HepG2 (cell line): ENCODE data around the gene C18orf63. TPM values are rescaled to one million over a fixed set of nuclear protein-coding genes. Genes with fewer than 3 reads are reported as not detected.

Experiments
- ATM ChIP-seq: fragments of 450-650 bp; IDR thresholded peaks from 2 replicates; pipeline ENCODE4 v1.7.1; 2017; ENCODE audit warnings: mild to moderate bottlenecking, borderline replicate concordance
- BATF2 ChIP-seq: sonication (generic); formaldehyde crosslinking; IDR thresholded peaks from 2 replicates; pipeline ENCODE4 v1.8.0; 2022; ENCODE audit warnings: mild to moderate bottlenecking, missing genetic modification reagents, moderate library complexity
- BRD4 ChIP-seq: sonication (generic); formaldehyde crosslinking; IDR thresholded peaks from 2 replicates; pipeline ENCODE4 v1.4.0; 2020; ENCODE audit warnings: missing genetic modification reagents
- CAMTA2 ChIP-seq: sonication (generic); formaldehyde crosslinking; IDR thresholded peaks from 2 replicates; pipeline ENCODE4 v1.4.0; 2020; ENCODE audit warnings: mild to moderate bottlenecking, missing genetic modification reagents, borderline replicate concordance
- GATAD1 ChIP-seq: IDR thresholded peaks from 2 replicates; pipeline ENCODE4 v1.6.1; 2016; ENCODE audit warnings: missing genetic modification reagents, missing compliant biosample characterization
- JUN ChIP-seq: sonication (generic); formaldehyde crosslinking; IDR thresholded peaks from 2 replicates; pipeline ENCODE4 v1.4.0; 2020; ENCODE audit warnings: mild to moderate bottlenecking, missing genetic modification reagents
- KMT2A ChIP-seq: sonication (generic); formaldehyde crosslinking; IDR thresholded peaks from 2 replicates; pipeline ENCODE4 v1.4.0; 2020; ENCODE audit warnings: missing genetic modification reagents
- MYC ChIP-seq: sonication (generic); formaldehyde crosslinking; IDR thresholded peaks from 2 replicates; pipeline ENCODE4 v1.9.0; 2021; ENCODE audit warnings: missing genetic modification reagents, borderline replicate concordance
- NFE2L1 ChIP-seq: sonication (generic); formaldehyde crosslinking; IDR thresholded peaks from 2 replicates; pipeline ENCODE4 v1.4.0; 2020; ENCODE audit warnings: missing genetic modification reagents, mild to moderate bottlenecking, borderline replicate concordance
- NONO ChIP-seq, 2 experiments: fragments of 450-650 bp in 1 of 2; sonication (generic) in 1 of 2; formaldehyde crosslinking in 1 of 2; IDR thresholded peaks in 1 of 2; conservative IDR thresholded peaks in 1 of 2; 2 replicates each; pipeline versions ENCODE4 v1.6.1 to v1.8.0; 2017 to 2022; ENCODE audit warnings: mild to moderate bottlenecking in 1 of 2, missing genetic modification reagents in 1 of 2, moderate library complexity in 1 of 2
- NRL ChIP-seq: sonication (generic); formaldehyde crosslinking; IDR thresholded peaks from 2 replicates; pipeline ENCODE4 v1.5.0; 2020; ENCODE audit warnings: missing genetic modification reagents, mild to moderate bottlenecking, moderate library complexity, borderline replicate concordance
- POLR2A ChIP-seq, 2 experiments: IDR thresholded peaks; 2 replicates each; pipeline ENCODE4 v1.6.1; 2011; ENCODE audit warnings: low read depth in 2 of 2, low read length in 2 of 2, mild to moderate bottlenecking in 1 of 2, moderate library complexity in 1 of 2; ENCODE audit not compliant: insufficient read depth in 1 of 2
- PREB ChIP-seq: sonication (generic); formaldehyde crosslinking; IDR thresholded peaks from 2 replicates; pipeline ENCODE4 v1.4.0; 2020; ENCODE audit warnings: missing genetic modification reagents
- RERE ChIP-seq: IDR thresholded peaks from 2 replicates; pipeline ENCODE4 v1.6.1; 2016; ENCODE audit warnings: low read depth, missing genetic modification reagents, missing compliant biosample characterization
- RFX1 ChIP-seq: fragments of 450-650 bp; IDR thresholded peaks from 2 replicates; pipeline ENCODE4 v1.6.1; 2017
- TCF7L2 ChIP-seq: IDR thresholded peaks from 2 replicates; pipeline ENCODE4 v1.6.1; 2011; ENCODE audit warnings: mild to moderate bottlenecking, low read depth, low read length, moderate library complexity
- ZBTB21 ChIP-seq: sonication (generic); formaldehyde crosslinking; IDR thresholded peaks from 2 replicates; pipeline ENCODE4 v1.4.0; 2020; ENCODE audit warnings: missing genetic modification reagents
- ZBTB46 ChIP-seq: sonication (generic); formaldehyde crosslinking; IDR thresholded peaks from 2 replicates; pipeline ENCODE4 v1.4.0; 2020; ENCODE audit warnings: mild to moderate bottlenecking, missing genetic modification reagents, borderline replicate concordance
- ZNF253 ChIP-seq: sonication (generic); formaldehyde crosslinking; IDR thresholded peaks from 2 replicates; pipeline ENCODE4 v1.8.0; 2022; ENCODE audit warnings: mild to moderate bottlenecking, missing genetic modification reagents, borderline replicate concordance
- ZNF337 ChIP-seq: sonication (generic); formaldehyde crosslinking; IDR thresholded peaks from 2 replicates; pipeline ENCODE4 v1.5.1; 2020; ENCODE audit warnings: missing genetic modification reagents, low read depth, mild to moderate bottlenecking, borderline replicate concordance
- ZNF383 ChIP-seq: sonication (generic); formaldehyde crosslinking; IDR thresholded peaks from 2 replicates; pipeline ENCODE4 v1.4.0; 2020; ENCODE audit warnings: missing genetic modification reagents, mild to moderate bottlenecking, borderline replicate concordance
- polyA plus RNA-seq, 8 experiments: library from polyadenylated mRNA; depleted of rRNA in 3 of 8; stranded (reverse) in 7 of 8; unstranded in 1 of 8; fragments of >200 nt; fragmentation: Illumina TruSeq in 4 of 8; extraction: Trizol in 4 of 8; gene quantifications; 2 replicates each; pipeline versions ENCODE4 v1.2.1 to v1.2.3, GENCODE V29; 2011 to 2016; ENCODE audit warnings: low read depth in 4 of 8, missing spikeins in 1 of 8, mixed read lengths in 1 of 8; ENCODE audit not compliant: insufficient read depth in 1 of 8
- total RNA-seq, 5 experiments: library from RNA; depleted of rRNA; stranded (reverse); fragments of >200 nt; fragmentation: Illumina TruSeq; extraction: Trizol; gene quantifications; 2 replicates each; pipeline ENCODE4 v1.2.3, GENCODE V29; 2016; ENCODE audit warnings: low read depth in 1 of 5

C18orf63 gene
- total and polyA plus RNA-seq, 2 of the 13 experiments (the other 11 are each of a cell fraction or from before 2014, with no cell fraction given) = 0.01 TPM; not detected in 1

- TF ChIP-seq ATM = no peak
- TF ChIP-seq ZNF337 = no peak
- 0 out of 2 replicates have a peak, but pooled peaks have one; percentile 50 for TF ChIP-seq CAMTA2 (CRISPR knock-in tag)
- TF ChIP-seq GATAD1 (CRISPR knock-in tag) = no peak
- no peak for TF ChIP-seq TCF7L2
- no peak for TF ChIP-seq NRL
- TF ChIP-seq MYC (CRISPR knock-in tag) = peak; percentile 84
- TF ChIP-seq ZNF253 (CRISPR knock-in tag) = no peak
- TF ChIP-seq RERE (CRISPR knock-in tag) = no peak
- no peak for TF ChIP-seq RFX1
- TF ChIP-seq PREB (CRISPR knock-in tag) = no peak
- TF ChIP-seq ZBTB46 = no peak
- no peak for TF ChIP-seq NFE2L1 (CRISPR knock-in tag)
- TF ChIP-seq ZBTB21 (CRISPR knock-in tag) = no peak
- TF ChIP-seq ZNF383 (CRISPR knock-in tag) = no peak
- no peak for TF ChIP-seq POLR2A (IDR thresholded peaks at IDR 0.05; ENCODE audit: insufficient read depth in 1 of 2, low read depth in 2 of 2, low read length in 2 of 2)
- no peak for TF ChIP-seq BRD4
- no peak for TF ChIP-seq KMT2A (CRISPR knock-in tag)
- TF ChIP-seq NONO (IDR thresholded peaks at IDR 0.05) = no peak
- TF ChIP-seq NONO (CRISPR knock-in tag; conservative IDR thresholded peaks at IDR 0.05) = no peak
- TF ChIP-seq JUN (CRISPR knock-in tag) = no peak
- no peak for TF ChIP-seq BATF2 (CRISPR knock-in tag)
These were observed 53.5 kb downstream of the C18orf63 start (continued) for GRCh38 chr18:74368901-74369705.
